Vagina (tissue), 2 donors: ENCODE data around the gene GATAD2A. TPM values are rescaled to one million over a fixed set of nuclear protein-coding genes. Genes with fewer than 3 reads are reported as not detected.

Source experiments
- DNase-seq, 2 donors: peaks; one replicate each; pipeline ENCODE4 v3.0.0-alpha.2; 2017; ENCODE audit errors: extremely low spot score in 2 of 2
- H3K27ac ChIP-seq: fragments of 200-600 bp; sonication (generic); one replicate; pipeline ENCODE4 v1.5.1; 2019
- H3K27me3 ChIP-seq: fragments of 200-600 bp; sonication (generic); one replicate; pipeline ENCODE4 v1.5.1; 2019
- H3K36me3 ChIP-seq, 2 donors: fragments of 200-600 bp; sonication (generic); one replicate each; pipeline ENCODE4 v1.5.1; 2017 to 2019
- H3K4me1 ChIP-seq: fragments of 200-600 bp; sonication (generic); one replicate; pipeline ENCODE4 v1.5.1; 2019
- H3K4me3 ChIP-seq, 2 donors: fragments of 200-600 bp; sonication (generic); 1 replicate in 1 of 2; 2 replicates in 1 of 2; pipeline ENCODE4 v1.5.1; 2016 to 2019
- H3K9me3 ChIP-seq: fragments of 200-600 bp; sonication (generic); one replicate; pipeline ENCODE4 v1.5.1; 2019
- CTCF ChIP-seq, 3 experiments: fragments of 450-650 bp in 2 of 3; fragments of 200-600 bp in 1 of 3; sonication (generic) in 1 of 3; IDR thresholded peaks; one replicate each; pipeline ENCODE4 v1.5.1; 2017 to 2019; ENCODE audit warnings: antibody characterized with exemption in 3 of 3, mild to moderate bottlenecking in 2 of 3, moderate library complexity in 2 of 3
- POLR2A ChIP-seq, 2 donors: fragments of 450-650 bp; IDR thresholded peaks; one replicate each; pipeline ENCODE4 v1.6.1; 2017; ENCODE audit warnings: antibody characterized with exemption in 2 of 2, mild to moderate bottlenecking in 2 of 2, moderate library complexity in 2 of 2
- POLR2AphosphoS5 ChIP-seq, 2 donors: sonication (generic); formaldehyde crosslinking; IDR thresholded peaks; one replicate each; pipeline ENCODE4 v1.9.0; 2017; ENCODE audit warnings: antibody characterized with exemption in 2 of 2, mild to moderate bottlenecking in 2 of 2, low read depth in 1 of 2; ENCODE audit not compliant: insufficient read depth in 1 of 2
- intact Hi-C: fragments of 100-400 bp; cut with DNase I; formaldehyde crosslinking; loops from one replicate; pipeline ENCODE4 v1.15.1; 2023
- total RNA-seq: library from RNA; depleted of rRNA; stranded (reverse); fragments of >200 nt; gene quantifications from one replicate; pipeline ENCODE4 v1.2.3, GENCODE V29; 2016

GATAD2A gene
- total RNA-seq, 1 donor from 2014 or later = 49.6 TPM

- Histone ChIP-seq H3K27ac (no peak overlapping the region), H3K36me3 (no peaks in the 10 kb centered on the region), H3K4me1 (peaks cover 22% of the 10 kb centered on the region), H3K27me3 (no peaks in the 10 kb centered on the region), H3K9me3 (no peaks in the 10 kb centered on the region), H3K4me3 (no peak overlapping the region)
- intact Hi-C loops = loop anchor here (5.0 to 10.0 kb wide), 2 partner anchors 108 to 740 kb away; partner anchors contain the start of gene GMIP
- DNase-seq = no peak
- TF ChIP-seq POLR2A (IDR thresholded peaks at IDR 0.05) (no peak), POLR2AphosphoS5 (IDR thresholded peaks at IDR 0.05; ENCODE audit: insufficient read depth in 1 of 2, low read depth in 1 of 2) (no peak), CTCF (IDR thresholded peaks at IDR 0.05) (no peak)
Measured at GRCh38 chr19:19534556-19535265, 129.2 kb downstream of the GATAD2A start.

- Histone ChIP-seq H3K9me3 (no peaks in the 10 kb centered on the region), H3K4me3 (no peak overlapping the region), H3K27me3 (no peaks in the 10 kb centered on the region), H3K27ac (no peak overlapping the region), H3K36me3 (no peaks in the 10 kb centered on the region), H3K4me1 (peaks cover 29% of the 10 kb centered on the region)
- no peak for TF ChIP-seq POLR2A (IDR thresholded peaks at IDR 0.05)
- TF ChIP-seq CTCF (IDR thresholded peaks at IDR 0.05) = no peak
- no peak for TF ChIP-seq POLR2AphosphoS5 (IDR thresholded peaks at IDR 0.05; ENCODE audit: insufficient read depth in 1 of 2, low read depth in 1 of 2)
- intact Hi-C loops = loop anchor here (10.0 kb wide), 1 partner anchor 739 kb away; no protein-coding TSS in a partner anchor
- DNase-seq = no peak
Measured at GRCh38 chr19:19535311-19536191, 130.1 kb downstream of the GATAD2A start.

- H3K27ac ChIP-seq = no peak overlapping the region
- no peaks in the 10 kb centered on the region for H3K36me3 ChIP-seq
- DNase-seq = no peak
- no peaks in the 10 kb centered on the region for H3K9me3 ChIP-seq
- intact Hi-C loops = loop anchor here (2.0 to 10.0 kb wide), 2 partner anchors 79 to 737 kb away; no protein-coding TSS in a partner anchor
- H3K27me3 ChIP-seq = no peaks in the 10 kb centered on the region
- H3K4me3 ChIP-seq = peak overlapping the region; percentile 29 to 42
- peaks cover 41% of the 10 kb centered on the region for H3K4me1 ChIP-seq
- TF ChIP-seq POLR2AphosphoS5 (IDR thresholded peaks at IDR 0.05; ENCODE audit: insufficient read depth in 1 of 2, low read depth in 1 of 2) (no peak), POLR2A (IDR thresholded peaks at IDR 0.05) (no peak), CTCF (IDR thresholded peaks at IDR 0.05) (no peak)
Measured at GRCh38 chr19:19537075-19538048, 131.9 kb downstream of the GATAD2A start.

GRCh38 chr19:19538061-19538784 is 132.7 kb downstream of the GATAD2A start, which contains the start of gene CILP2:
Gene CILP2 (plus strand): TSS chr19:19538265. CDS start chr19:19538350, 85 bp downstream.
- Histone ChIP-seq H3K4me1 (peaks cover 37% of the 10 kb centered on the region), H3K36me3 (no peaks in the 10 kb centered on the region), H3K4me3 (peak within 1 kb of the TSS; percentile 29 to 42), H3K27me3 (no peaks in the 10 kb centered on the region), H3K9me3 (no peaks in the 10 kb centered on the region), H3K27ac (no peak within 1 kb of the TSS)
- no peak for DNase-seq
- intact Hi-C loops = loop anchor here (2.0 to 10.0 kb wide), 2 partner anchors 79 to 737 kb away; no protein-coding TSS in a partner anchor
- no peak for TF ChIP-seq POLR2AphosphoS5 (IDR thresholded peaks at IDR 0.05; ENCODE audit: insufficient read depth in 1 of 2, low read depth in 1 of 2)
- TF ChIP-seq CTCF (IDR thresholded peaks at IDR 0.05) = no peak
- TF ChIP-seq POLR2A (IDR thresholded peaks at IDR 0.05) = no peak
